ELF-1 (cell line): ENCODE measurements around the gene COL20A1.
A peak's percentile ranks its signal among the peaks of the same experiment; 100 is the strongest.

Source experiments
- DNase-seq: peaks from one replicate; pipeline ENCODE4 v3.0.0-alpha.2; 2016; ENCODE audit warnings: low read depth, low spot score

Gene COL20A1

GRCh38 chr20:63261060-63261794 is 31.8 kb upstream of the COL20A1 start:
- peak; percentile 51 for DNase-seq

- no peak for DNase-seq
Observed at GRCh38 chr20:63261795-63262528, 31.0 kb upstream of the COL20A1 start.

GRCh38 chr20:63262836-63263235 is 30.1 kb upstream of the COL20A1 start:
- no peak for DNase-seq

- DNase-seq, result no peak
Observed at GRCh38 chr20:63264000-63264399, 29.0 kb upstream of the COL20A1 start.

- DNase-seq, result no peak
Observed at GRCh38 chr20:63264519-63264918, 28.5 kb upstream of the COL20A1 start.

- no peak for DNase-seq
Observed at GRCh38 chr20:63265891-63266515, 27.0 kb upstream of the COL20A1 start.

GRCh38 chr20:63267691-63268090 is 25.3 kb upstream of the COL20A1 start:
- DNase-seq, result peak; percentile 42

- no peak for DNase-seq
Observed at GRCh38 chr20:63268256-63268655, 24.7 kb upstream of the COL20A1 start.

GRCh38 chr20:63268671-63269439 is 24.1 kb upstream of the COL20A1 start:
- DNase-seq, result peak; percentile 55

GRCh38 chr20:63269724-63270123 is 23.3 kb upstream of the COL20A1 start:
- DNase-seq, result no peak

- no peak for DNase-seq
Observed at GRCh38 chr20:63270606-63271325, 22.2 kb upstream of the COL20A1 start.

- peak; percentile 93 for DNase-seq
Observed at GRCh38 chr20:63272105-63273058, 20.6 kb upstream of the COL20A1 start, which contains the start of gene ARFGAP1. Gene ARFGAP1 (plus strand): TSS chr20:63272813. CDS start chr20:63275581, 2,768 bp downstream.

GRCh38 chr20:63273059-63273579 is 19.9 kb upstream of the COL20A1 start:
- DNase-seq, result no peak

GRCh38 chr20:63273635-63274380 is 19.2 kb upstream of the COL20A1 start:
- DNase-seq, result peak; percentile 44

GRCh38 chr20:63274381-63275228 is 18.4 kb upstream of the COL20A1 start:
- DNase-seq, result no peak

- no peak for DNase-seq
Observed at GRCh38 chr20:63275825-63276224, 17.2 kb upstream of the COL20A1 start.

- no peak for DNase-seq
Observed at GRCh38 chr20:63276956-63277355, 16.0 kb upstream of the COL20A1 start.
